Activated CD4-positive, alpha-beta T cell treated with anti-CD3 and anti-CD28 coated beads, Interleukin-2, Interleukin-6, amounts not matched to agents 100 ng/mL and 50 ng/mL, durations not matched to agents 16 hours and 8 hours (primary cell): ENCODE data around the gene TAL2.
"Not testable (repeated sequence)": the region's sequence is repeated elsewhere in the genome, so short reads cannot be mapped to it uniquely, and the experiment has no call there.

Experiments
- DNase-seq: peaks from one replicate; pipeline ENCODE4 v3.0.0-alpha.2; 2020

The TAL2 gene

GRCh38 chr9:105676351-105676923 is 14.2 kb downstream of the TAL2 start:
- DNase-seq: no peak

DNA sequence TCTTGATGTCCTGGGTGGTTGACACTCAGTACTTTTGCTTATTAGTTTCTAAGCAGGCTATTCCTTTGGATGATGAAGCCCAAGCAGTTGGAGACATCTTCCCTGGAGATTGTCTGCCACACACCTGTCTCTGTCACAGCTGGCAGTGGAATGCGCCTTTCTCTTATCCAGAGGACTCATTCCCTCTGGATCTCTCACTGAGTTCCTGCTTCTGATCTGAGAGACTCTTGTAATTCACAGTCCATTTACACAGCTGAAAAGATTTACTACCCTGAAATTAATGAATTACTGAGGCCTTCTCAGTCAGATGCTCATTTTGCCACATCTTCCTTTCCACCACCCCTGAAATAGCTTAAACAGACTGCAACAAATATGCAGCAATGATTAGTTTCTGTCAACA is 15.9 kb downstream of the TAL2 start:
- DNase-seq: no peak

- no peak for DNase-seq
These were observed 16.5 kb downstream of the TAL2 start for GRCh38 chr9:105678781-105679180.

GRCh38 chr9:105679257-105680022 is 17.2 kb downstream of the TAL2 start:
- DNase-seq: no peak

GRCh38 chr9:105681313-105681712 is 19.1 kb downstream of the TAL2 start:
- DNase-seq: no peak

DNA sequence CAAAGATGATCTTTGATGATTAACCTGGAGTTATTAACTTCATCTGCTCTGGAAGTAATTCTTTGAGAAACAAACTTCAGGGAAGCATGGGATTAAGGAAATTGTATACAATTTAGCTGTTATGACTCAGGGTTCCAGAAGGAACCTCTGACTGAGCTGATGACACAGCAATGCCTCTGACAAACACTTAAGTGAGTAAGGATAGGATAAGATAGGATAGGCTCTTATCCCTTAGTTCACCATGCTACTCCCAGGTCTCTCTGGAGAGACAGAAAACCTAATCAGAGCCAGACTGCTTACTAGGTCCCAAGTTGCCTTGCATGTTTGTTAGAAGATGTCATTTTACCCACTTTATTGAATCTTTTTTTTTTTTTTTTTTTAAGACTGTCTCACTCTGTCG is 19.5 kb downstream of the TAL2 start:
- no peak for DNase-seq

- no peak for DNase-seq
These were observed 21.5 kb downstream of the TAL2 start for GRCh38 chr9:105683688-105684275.

DNA sequence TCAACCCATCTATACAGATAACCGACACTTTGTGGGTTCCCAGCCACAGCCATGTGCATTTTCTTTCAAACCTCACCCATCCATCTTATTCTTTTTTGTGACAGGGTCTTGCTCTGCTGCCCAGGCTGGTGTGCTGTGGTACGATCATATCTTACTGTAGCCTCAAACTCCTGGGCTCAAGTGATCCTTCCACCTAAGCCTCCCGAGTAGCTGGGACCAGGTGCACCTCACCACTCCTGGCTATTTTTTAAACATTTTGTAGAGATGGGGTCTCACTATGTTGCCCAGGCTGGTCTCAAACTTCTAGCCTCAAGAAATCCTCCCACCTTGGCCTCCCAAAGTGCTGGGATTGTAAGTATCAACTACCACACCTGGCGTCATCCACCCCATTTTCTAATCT is 24.7 kb downstream of the TAL2 start:
- no peak for DNase-seq

- DNase-seq: no peak
These were observed 28.5 kb downstream of the TAL2 start for GRCh38 chr9:105690742-105691141.

DNA sequence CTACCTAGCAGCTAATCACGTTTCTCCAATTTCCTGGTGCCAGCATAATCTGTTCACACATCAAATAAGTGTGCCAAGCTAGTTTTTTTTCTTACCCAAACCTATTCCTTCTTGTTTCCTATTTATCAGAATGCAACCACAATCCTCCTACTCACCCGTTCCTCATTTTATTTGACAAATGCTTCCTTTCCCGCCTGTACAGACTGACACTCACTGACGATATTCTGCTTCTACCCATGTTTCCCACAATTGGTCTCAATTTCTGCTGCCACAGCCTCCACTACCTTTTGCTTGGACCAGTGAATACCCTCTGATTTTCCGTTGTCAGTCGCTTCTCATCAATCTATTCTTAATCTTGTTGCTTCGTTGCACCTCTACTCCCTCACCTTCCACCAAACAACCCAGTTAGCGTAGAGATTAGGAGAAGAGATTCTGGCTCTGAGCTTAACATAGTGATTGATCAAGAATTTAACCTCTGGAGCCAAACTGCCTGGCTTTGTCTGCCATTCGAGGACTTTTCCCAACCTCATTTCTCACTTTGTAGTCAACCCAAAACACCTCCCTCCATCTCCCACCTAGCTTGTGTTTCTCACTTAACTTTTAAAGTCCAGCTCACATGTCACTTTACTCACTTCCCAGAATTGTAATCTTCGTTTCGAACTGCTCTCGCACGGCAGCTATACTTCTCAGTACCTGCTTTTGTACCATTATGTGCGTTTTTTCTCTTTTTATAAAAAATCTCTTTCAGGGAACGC is 31.4 kb downstream of the TAL2 start:
- DNase-seq: peak; percentile 4

DNA sequence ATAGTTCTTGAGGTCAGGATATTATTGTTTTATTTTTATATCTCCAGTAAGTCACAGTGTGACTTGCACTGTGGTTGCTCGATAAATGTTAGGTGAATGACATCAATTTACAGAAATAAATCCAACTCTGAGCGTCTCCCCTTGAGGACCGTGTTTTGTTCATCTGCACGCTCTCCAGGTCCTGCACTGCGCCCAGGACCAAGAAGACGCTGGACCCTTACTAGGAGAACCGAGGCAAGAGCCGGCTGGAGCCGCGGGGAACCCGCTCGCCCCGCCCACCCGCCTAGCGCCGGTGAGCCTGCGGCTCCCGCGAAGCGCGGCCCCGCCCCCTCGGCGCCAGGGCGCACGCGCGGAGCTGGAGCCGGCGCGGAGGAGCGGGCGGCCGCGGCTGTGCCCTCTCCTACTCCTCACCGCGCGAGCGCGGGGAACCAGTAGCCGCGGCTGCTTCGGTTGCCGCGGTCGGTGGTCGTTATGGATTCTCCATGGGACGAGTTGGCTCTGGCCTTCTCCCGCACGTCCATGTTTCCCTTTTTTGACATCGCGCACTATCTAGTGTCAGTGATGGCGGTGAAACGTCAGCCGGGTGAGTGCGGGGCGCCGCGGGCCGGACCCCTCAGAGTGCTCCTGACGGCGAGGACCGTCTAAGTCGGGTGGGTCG is 32.1 kb downstream of the TAL2 start, which contains the start of gene TMEM38B:
TSS of gene TMEM38B (plus strand) at position 352 of the 658 bp plus-strand sequence. CDS start at position 472, 120 bp downstream.
- DNase-seq: peak; percentile 84

GRCh38 chr9:105694848-105695581 is 32.8 kb downstream of the TAL2 start:
- peak; percentile 63 for DNase-seq

- DNase-seq: no peak
These were observed 34.0 kb downstream of the TAL2 start for GRCh38 chr9:105696219-105696793.

- DNase-seq: no peak
These were observed 35.6 kb downstream of the TAL2 start for GRCh38 chr9:105697871-105698270.

GRCh38 chr9:105698348-105698870 is 36.2 kb downstream of the TAL2 start:
- DNase-seq: no peak

DNA sequence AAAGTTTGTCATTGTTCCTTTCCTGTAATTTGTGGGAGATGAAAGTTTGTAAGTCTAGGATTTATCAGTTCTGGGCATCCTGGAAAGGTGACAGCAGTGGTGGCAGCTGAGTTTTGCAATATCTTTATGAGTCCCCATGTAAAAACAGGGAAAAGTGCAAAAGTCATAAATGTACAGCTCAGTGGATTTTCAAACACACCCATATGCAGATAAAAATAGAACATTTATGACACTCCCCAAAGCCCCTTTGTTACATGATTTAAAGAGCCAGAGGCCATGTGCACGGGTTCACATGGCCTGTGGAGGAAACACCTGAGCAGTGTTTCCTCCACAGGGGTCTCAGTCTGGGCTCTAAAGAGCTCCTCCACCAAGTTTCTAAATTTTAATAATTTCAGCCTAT is 38.4 kb downstream of the TAL2 start:
- no peak for DNase-seq

GRCh38 chr9:105701145-105701544 is 38.9 kb downstream of the TAL2 start:
- no peak for DNase-seq

DNA sequence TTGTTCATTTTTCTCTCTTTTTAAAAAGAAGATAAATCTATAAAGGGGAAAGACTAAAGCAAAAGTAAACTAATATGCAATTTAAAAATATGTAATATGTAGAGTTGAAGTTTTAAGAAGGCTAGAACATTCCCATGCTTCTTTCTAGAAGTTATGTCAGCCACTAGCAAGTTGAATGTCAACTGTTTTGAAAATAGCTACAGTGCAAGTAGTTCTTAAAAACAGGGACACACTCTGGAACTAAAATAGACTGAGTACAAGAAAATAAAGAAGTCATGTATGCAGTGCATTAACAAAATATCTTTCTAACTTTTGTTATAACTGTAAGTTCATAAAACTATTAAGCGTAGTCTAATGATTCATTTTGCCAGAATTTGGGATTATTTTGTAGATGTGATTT is 40.0 kb downstream of the TAL2 start:
- DNase-seq: no peak

DNA sequence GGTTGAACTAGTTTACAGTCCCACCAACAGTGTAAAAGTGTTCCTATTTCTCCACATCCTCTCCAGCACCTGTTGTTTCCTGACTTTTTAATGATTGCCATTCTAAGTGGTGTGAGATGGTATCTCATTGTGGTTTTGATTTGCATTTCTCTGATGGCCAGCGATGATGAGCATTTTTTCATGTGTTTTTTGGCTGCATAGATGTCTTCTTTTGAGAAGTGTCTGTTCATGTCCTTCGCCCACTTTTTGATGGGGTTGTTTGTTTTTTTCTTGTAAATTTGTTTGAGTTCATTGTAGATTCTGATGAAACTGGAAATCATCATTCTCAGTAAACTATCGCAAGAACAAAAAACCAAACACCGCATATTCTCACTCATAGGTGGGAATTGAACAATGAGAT is 41.4 kb downstream of the TAL2 start:
- not testable (repeated sequence) for DNase-seq

DNA sequence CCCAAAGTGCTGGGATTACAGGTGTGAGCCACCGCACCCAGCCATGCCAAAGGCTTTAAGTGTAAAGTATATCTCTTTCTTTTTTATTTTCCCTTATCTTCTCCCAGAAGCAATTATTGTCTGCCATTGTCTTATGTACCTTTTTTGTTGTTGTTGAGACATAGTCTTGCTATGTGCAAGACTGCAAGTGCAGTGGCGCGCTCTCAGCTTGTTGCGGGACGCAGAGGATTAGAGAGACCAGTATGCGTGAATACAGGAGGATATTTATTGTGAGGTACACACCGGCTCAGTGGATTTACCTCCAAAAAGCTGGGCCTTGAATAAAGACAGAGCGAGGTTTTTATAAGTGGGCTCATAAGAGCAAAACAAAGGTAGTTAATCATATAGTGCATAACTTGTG is 43.9 kb downstream of the TAL2 start:
- no peak for DNase-seq

DNA sequence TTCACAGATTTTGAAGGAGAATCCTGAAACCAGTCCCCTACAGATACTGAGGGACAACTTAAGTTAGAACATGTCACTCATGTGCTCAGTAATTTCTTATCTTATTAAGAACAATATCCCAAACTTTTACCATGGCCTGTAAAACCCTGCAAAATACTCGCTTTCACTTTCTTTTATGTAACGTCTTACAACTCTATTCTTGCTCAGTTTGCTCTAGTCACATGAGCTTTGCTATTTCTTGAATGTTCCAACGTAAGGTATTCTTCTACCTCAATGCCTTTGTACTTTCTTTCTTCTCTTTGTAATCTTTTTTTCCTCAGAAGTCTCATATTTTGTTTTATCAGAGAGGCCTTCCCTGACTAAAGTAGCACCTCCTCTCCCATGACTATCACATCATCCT is 46.1 kb downstream of the TAL2 start:
- DNase-seq: no peak

GRCh38 chr9:105710638-105711037 is 48.4 kb downstream of the TAL2 start:
- no peak for DNase-seq
